Mesothelial cell of epicardium (in vitro differentiated cells): ENCODE results near the gene PTP4A2. TPM values are rescaled to one million over a fixed set of nuclear protein-coding genes. Genes with fewer than 3 reads are reported as not detected.

Experiments
- DNase-seq, 2 experiments: peaks; one replicate each; pipeline ENCODE4 v3.0.0; 2021; ENCODE audit warnings: low spot score in 2 of 2; ENCODE audit not compliant: unreplicated experiment in 2 of 2
- H3K27ac Mint-ChIP-seq: 2 replicates; pipeline ENCODE4 v1.8.0; 2021; ENCODE audit warnings: mixed read lengths
- H3K27me3 Mint-ChIP-seq: 2 replicates; pipeline ENCODE4 v1.8.0; 2021; ENCODE audit warnings: low read depth, mixed read lengths
- H3K36me3 Mint-ChIP-seq: 2 replicates; pipeline ENCODE4 v1.8.0; 2021; ENCODE audit warnings: mixed read lengths
- H3K4me1 Mint-ChIP-seq: 2 replicates; pipeline ENCODE4 v1.8.0; 2021; ENCODE audit warnings: mixed read lengths
- H3K4me3 Mint-ChIP-seq: 2 replicates; pipeline ENCODE4 v1.8.0; 2021; ENCODE audit warnings: mild to moderate bottlenecking, moderate library complexity, mixed read lengths
- H3K9me3 Mint-ChIP-seq: 2 replicates; pipeline ENCODE4 v1.8.0; 2021; ENCODE audit warnings: mixed read lengths
- total RNA-seq: library from RNA; stranded (reverse); gene quantifications from 3 replicates; pipeline ENCODE4 v1.2.1, GENCODE V29; 2021
- TF ChIP-seq, protein P1 (sequence below): fragments of 200-600 bp; sonication (generic); IDR thresholded peaks from one replicate; pipeline ENCODE4 v1.5.0; 2021; ENCODE audit warnings: antibody characterized with exemption; ENCODE audit not compliant: unreplicated experiment

Gene PTP4A2
- total RNA-seq, 1 donor from 2014 or later, result 182 TPM

DNA sequence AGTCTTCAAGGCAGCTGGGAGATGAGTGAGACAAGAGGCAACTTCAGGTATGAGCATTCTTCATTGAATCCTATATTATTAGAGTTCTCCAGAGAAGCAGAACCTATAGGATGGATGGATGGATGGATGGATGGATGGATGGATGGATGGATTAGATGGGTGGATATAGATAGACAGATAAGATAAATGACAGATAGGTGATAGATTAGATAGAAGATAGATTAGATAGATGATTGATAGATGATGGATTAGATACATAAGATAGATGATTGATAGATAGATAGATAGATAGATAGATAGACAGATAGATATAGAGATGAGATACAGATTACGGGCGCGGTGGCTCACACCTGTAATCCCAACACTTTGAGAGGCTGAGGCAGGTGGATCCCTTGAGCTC lies 79.1 kb downstream of the PTP4A2 start:
- Mint-ChIP-seq H3K36me3 (no peaks in the 10 kb centered on the region), H3K9me3 (no peaks in the 10 kb centered on the region), H3K27me3 (no peaks in the 10 kb centered on the region), H3K4me3 (no peak overlapping the region), H3K4me1 (no peaks in the 10 kb centered on the region), H3K27ac (no peak overlapping the region)
- TF ChIP-seq, protein P1, sequence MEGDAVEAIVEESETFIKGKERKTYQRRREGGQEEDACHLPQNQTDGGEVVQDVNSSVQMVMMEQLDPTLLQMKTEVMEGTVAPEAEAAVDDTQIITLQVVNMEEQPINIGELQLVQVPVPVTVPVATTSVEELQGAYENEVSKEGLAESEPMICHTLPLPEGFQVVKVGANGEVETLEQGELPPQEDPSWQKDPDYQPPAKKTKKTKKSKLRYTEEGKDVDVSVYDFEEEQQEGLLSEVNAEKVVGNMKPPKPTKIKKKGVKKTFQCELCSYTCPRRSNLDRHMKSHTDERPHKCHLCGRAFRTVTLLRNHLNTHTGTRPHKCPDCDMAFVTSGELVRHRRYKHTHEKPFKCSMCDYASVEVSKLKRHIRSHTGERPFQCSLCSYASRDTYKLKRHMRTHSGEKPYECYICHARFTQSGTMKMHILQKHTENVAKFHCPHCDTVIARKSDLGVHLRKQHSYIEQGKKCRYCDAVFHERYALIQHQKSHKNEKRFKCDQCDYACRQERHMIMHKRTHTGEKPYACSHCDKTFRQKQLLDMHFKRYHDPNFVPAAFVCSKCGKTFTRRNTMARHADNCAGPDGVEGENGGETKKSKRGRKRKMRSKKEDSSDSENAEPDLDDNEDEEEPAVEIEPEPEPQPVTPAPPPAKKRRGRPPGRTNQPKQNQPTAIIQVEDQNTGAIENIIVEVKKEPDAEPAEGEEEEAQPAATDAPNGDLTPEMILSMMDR, result no peak
- DNase-seq, result no peak

DNA sequence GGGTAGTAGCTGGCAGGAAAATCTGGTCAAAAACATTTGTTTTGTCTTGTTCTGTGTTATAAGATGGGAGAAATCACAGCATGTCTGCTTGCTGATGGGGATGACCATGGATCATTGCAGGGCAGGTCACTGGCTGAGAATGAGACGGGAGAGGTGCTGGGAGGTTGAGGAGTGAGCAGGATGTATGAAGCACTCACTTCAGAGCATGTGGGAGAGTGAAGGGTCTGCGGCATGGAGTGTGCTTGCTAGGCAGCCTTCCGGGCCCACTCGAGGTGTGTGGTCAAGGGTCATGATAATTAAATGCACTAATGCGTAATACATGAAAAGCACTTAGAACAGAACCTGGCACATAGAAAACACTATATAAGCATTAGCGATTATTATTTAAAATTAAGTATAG lies 80.3 kb downstream of the PTP4A2 start:
- no peaks in the 10 kb centered on the region for H3K36me3 Mint-ChIP-seq
- no peak for DNase-seq
- H3K9me3 Mint-ChIP-seq, result no peaks in the 10 kb centered on the region
- H3K27ac Mint-ChIP-seq, result no peak overlapping the region
- no peaks in the 10 kb centered on the region for H3K27me3 Mint-ChIP-seq
- no peak overlapping the region for H3K4me3 Mint-ChIP-seq
- TF ChIP-seq, protein P1, result no peak
- H3K4me1 Mint-ChIP-seq, result no peaks in the 10 kb centered on the region

Other genes with a start within 250 kb of the PTP4A2 start
- gene COL16A1, start 234.4 kb downstream of the PTP4A2 start, total RNA-seq, result 365 to 389 TPM (median 380 TPM) in 3 replicates
- 21.5 to 24.0 TPM (median 21.9 TPM) in 3 replicates for gene ADGRB2, start 174.0 kb downstream of the PTP4A2 start, total RNA-seq
- gene SPOCD1, start 122.3 kb downstream of the PTP4A2 start, total RNA-seq, result 0.75 to 1.3 TPM (median 1.0 TPM) in 3 replicates
- gene KHDRBS1, start 75.5 kb upstream of the PTP4A2 start, total RNA-seq, result 244 to 246 TPM (median 245 TPM) in 3 replicates
- 23.5 to 27.3 TPM (median 26.2 TPM) in 3 replicates for gene TMEM39B, start 134.6 kb upstream of the PTP4A2 start, total RNA-seq
- 67.5 to 70.5 TPM (median 68.7 TPM) in 3 replicates for gene KPNA6, start 169.7 kb upstream of the PTP4A2 start, total RNA-seq
- 56.6 to 59.7 TPM (median 57.2 TPM) in 3 replicates for gene TXLNA, start 241.3 kb upstream of the PTP4A2 start, total RNA-seq